Ramos (cell line): Measurements from ENCODE around the gene PCAT7.

Experiments
- in situ Hi-C: fragments of 300-500 bp; cut with MboI; formaldehyde crosslinking; loops from one replicate; pipeline ENCODE4 v1.14.3; 2022; ENCODE audit warnings: low sequenced_read_pairs; ENCODE audit not compliant: unreplicated experiment

The PCAT7 gene

DNA sequence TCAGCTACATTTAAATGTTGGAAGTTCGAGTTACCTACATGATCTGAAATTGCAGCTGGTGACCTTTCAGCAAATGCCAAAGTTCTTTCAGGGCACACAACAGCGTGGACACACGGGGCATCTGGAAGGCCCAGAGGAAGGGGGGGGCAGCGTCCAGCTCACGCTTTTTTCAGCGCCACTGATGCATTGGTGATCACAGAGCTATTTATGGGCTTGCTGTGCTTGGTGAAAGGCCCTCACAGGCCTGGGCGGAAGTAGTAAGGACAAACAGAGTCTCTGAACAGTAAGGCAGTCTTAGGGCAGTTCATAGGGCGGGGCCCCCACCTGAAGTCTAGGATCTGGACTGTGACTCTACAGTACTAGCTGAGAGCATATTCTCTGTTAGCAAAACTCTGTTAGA lies 45.4 kb downstream of the PCAT7 start:
- in situ Hi-C loops = no loop called here

DNA sequence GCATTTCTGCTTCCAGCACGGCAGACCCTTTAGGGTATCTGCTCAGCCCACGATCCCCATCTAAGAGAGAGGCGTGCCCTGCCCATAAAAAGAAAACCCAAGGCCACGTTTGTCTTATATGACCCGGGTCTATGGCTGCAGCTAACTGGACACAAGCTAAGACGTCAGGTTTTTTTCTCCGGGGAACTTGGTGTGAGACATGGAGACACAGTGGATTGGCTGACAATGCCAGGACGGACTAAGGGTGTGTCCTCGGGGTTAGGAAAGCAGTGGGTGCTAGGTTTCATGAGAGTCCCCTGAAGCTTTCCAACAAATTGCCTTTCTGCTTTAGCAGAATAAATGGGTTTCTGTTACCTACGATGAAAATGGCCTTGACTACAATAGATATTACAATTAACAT lies 45.8 kb downstream of the PCAT7 start:
- in situ Hi-C loops = no loop called here

DNA sequence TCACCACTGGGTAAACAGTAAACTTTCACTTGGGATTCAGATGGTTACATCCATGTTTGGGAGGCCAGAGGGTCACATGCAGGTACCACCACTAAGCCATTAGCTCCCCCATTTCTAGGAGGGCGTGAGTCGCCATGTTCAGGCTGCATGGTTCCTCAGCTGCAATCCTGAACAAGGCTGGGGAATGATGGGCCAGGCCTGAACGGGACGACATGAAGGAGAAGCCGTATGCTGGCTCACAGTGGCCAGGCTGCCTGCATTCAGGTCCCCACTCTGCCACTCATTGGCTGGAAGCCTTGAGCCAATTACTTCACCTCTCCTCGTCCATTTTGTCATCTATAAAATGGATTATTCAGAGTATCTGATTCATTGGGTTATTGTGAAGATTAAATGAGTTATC lies 47.8 kb downstream of the PCAT7 start:
- in situ Hi-C loops = no loop called here

DNA sequence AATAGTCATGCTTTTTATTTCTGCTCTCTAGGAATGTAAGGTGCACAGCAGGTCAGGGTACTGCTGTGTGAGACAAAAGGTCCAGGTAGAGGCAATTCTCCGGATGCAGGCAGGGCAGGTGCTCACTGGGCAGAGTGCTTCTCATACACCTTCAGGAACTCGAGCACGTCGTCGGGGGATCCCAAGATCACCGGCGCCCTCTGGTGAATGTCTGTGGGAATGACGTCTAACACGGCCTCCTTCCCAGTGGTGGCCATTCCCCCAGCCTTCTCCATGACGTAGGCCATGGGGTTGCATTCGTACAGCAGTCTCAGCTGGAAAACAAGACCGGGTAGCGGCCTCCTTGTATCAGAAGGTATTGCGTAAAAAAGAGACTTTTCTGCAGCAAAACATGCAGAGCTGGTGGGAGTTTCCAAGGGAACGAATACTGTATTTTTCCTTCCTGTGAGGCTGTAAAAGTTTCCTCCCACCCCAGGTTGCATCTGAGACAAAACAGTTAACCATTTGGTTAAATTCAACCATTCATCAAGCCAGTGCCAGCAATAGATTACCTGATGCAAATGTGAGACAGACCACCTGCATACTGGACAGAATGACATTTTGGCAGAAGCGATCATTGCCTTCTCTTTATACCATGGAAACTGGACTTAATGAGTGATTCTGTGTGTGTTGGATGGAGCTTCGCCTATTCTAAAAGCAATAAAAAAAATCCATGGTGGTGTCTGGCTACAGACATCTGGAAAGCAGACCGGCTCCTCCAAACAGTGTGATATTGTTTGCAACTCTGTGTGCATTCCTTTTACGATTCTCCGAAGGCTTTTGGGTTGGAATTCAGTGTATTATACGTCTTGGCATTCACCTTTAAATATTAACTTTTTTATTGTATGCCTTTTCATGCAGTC lies 48.6 kb downstream of the PCAT7 start:
- in situ Hi-C loops = no loop called here

DNA sequence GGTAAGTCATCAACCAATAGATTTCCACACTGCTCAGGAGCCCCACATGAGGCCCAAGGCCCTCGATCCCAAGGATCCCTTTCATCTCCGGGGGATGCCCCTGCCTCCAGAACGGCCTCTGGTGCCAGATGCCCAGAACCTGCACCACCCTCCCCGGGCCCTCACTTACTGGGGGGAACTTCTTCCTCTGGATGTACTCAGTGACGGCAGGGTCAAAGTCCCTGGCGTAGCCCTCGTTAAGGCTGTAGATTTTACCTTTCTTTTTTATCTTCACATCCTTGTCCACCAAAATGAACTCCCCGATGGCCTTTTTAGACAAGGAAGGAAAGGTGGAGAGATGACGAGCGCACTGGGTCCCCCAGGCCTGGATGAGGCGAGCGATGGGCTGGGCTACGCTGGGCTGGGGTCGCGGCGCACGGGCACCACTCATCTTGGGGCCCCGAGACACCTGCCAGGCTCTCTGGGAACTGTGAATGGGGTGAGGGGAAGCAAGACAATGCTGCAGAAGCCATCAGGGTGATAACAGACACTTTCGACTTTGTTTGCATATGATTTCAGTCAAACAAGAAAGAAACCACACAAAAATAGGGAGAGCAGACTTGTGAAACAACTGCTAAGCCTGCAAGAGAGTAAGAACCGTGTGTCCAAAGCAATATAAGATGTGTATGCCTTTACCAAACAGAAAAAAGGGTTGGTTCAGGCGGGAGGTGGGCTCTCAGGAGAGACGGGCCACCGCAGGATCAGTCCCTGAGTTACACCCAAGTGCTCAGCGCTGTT lies 52.0 kb downstream of the PCAT7 start:
- in situ Hi-C loops = no loop called here

DNA sequence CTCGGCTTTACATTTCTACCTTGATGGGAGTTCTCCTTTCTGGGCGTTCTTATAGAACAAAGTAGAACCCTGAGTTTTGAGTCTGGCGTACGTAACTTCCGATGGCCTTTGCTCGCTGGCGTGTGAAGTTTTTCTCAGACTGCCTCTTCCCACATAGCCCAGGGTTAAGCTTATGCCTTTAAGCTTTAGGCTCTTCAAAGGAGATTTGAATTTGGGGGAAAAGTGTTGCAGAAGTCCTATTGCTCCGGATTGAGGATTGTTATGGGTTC lies 52.5 kb downstream of the PCAT7 start:
- in situ Hi-C loops = no loop called here

DNA sequence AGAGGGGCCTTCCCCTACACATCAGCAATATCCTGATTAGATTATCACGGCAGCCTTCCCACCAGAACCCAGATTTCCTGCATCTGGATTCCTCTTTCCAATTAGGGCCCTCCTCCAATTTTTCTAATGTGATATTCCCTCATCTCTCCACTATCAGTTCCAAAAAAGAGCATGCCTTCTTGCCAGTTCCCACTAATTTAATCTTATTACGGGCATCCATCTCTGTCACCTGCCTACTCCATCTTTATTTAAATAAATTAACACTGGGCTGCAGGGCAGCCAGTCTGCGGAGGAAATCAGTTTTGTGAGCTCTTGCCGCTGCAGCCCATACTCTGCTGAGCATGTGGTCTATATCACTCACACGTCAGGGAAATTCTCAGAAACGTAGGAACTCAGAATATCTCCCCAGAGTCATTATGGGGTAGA lies 55.3 kb downstream of the PCAT7 start:
- in situ Hi-C loops = no loop called here

DNA sequence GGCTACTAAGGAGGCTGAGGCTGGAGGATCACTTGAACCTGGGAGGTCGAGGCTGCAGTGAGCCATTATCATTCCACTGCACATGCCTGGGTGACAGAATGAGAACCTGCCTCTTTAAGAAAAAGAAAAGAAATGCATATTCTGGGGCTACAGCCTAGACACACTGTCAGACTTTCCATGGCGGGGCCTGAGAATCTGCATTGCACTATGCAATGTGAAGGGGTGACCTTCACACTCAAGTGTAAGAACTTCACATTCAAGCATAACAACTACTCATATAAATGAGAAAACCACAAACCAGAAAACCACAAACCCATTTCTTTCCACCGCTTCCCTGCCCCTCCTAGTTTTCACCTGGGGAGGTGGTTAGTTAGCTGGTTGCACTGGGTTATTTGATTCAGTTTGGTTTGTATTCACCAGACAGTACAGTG lies 56.8 kb downstream of the PCAT7 start:
- in situ Hi-C loops = no loop called here

DNA sequence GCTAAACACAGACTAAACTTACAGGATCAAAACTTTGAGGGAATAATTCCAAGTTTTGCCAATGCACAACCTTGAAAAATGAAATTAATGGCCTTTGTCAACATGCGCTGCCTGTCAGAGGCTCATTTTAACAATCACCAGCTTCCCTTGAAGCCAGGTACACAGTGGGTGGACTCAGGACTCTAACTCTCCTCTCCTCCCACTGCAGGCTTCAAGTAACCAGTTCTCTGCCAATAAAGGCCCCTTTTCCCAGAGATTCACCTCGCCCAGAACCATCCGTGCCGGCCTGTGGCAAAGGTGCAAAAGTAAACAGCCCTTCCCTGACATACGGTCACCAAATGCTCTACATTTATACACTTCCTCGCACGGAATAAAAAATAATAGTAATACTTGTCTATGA lies 57.2 kb downstream of the PCAT7 start:
- in situ Hi-C loops = no loop called here

DNA sequence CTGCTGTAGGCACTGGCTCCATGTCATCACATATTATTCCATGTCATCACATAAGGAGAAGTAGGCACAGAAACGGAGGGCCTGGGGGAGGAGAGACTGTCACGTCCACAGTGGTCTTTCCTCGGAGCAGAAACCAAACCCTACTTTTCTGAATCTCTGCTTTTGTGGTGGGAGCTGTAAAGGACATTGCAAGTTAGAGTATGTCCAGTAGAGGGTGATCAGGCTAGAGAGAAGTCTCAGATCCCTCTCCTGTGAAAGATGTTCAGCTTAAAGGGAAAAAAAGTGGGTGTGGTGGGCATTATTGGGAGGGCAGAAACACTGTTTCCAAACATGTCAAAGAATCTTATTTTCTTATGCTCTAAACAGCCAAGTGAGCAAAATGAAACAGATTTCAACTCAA lies 58.1 kb downstream of the PCAT7 start:
- in situ Hi-C loops = no loop called here

DNA sequence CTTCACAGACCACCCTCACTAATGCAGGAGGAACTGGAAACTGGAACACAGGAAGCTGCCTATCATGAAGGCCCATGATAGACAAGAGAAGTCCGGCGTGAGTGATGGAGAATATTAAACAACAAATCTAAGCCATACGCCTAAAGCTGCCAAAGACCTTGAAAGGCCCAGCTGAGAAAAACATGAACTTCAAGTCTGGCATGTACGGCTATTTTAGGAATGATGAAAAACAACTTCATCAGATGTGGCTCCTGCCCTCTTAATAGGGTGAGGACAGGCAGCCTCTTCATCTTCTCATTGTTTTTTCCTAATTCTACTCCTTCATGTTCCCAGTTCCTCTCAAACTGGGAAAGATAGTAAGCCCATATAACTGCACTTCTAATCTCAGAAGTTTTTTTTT lies 64.1 kb downstream of the PCAT7 start:
- in situ Hi-C loops = no loop called here
